Measurements from ENCODE around the gene WIF1. TPM values are rescaled to one million over a fixed set of nuclear protein-coding genes. Genes with fewer than 3 reads are reported as not detected.

WIF1 gene
- total and polyA plus RNA-seq, 2 of the 4 experiments (the other 2 are of a cell fraction): not detected

DNA sequence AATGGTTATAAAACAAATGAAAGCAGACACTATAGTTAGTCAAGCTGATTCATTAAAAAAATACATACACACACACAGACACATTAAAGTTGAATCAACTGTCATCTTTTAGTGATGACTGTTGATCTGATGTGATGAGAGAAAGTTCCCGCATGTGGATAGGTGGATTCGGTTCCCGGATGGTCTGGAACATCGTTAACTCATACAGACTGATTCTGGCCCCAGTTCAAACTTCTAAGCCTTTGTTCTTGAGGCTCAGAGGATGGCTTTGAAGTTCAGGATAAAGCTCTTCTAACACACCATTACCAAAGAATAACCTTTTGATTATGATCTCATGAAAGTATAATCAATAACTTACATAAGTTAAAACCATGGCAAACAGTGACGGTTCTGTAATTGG, 27.5 kb downstream of the WIF1 start:
- Histone ChIP-seq H3K79me1 (ENCODE audit: low read depth in 1 of 2, low read length in 2 of 2) (no peaks in the 10 kb centered on the region), H2AFZ (replicated peaks; ENCODE audit: low read length, poor library complexity) (no peak overlapping the region), H3K56ac (ENCODE audit: extremely low read depth, insufficient read depth, low read length) (no peak overlapping the region), H3K14ac (replicated peaks; ENCODE audit: low read depth, low read length) (no peak overlapping the region), H3K27ac (ENCODE audit: insufficient read depth, low read length) (no peak overlapping the region), H3K9ac (ENCODE audit: low read depth, low read length) (no peak overlapping the region), H3K4me3 (ENCODE audit: insufficient read depth, low read depth, low read length) (no peak overlapping the region), H4K91ac (ENCODE audit: insufficient read depth, low read depth, low read length) (no peak overlapping the region), H3K27me3 (ENCODE audit: control insufficient read depth, insufficient read depth, low read length) (peaks cover 15% of the 10 kb centered on the region), H3K23ac (ENCODE audit: low read depth, low read length) (no peak overlapping the region), H3K36me3 (ENCODE audit: control insufficient read depth, insufficient read depth, low read length) (no peaks in the 10 kb centered on the region), H2BK15ac (ENCODE audit: low read depth, low read length) (no peak overlapping the region), H3K4me2 (ENCODE audit: low read depth, low read length) (no peak overlapping the region), H2AK5ac (ENCODE audit: low read depth, low read length) (no peak overlapping the region), H3K4me1 (ENCODE audit: control insufficient read depth, insufficient read depth, low read length) (no peaks in the 10 kb centered on the region), H4K8ac (ENCODE audit: low read depth in 2 of 2, low read length in 2 of 2) (no peak overlapping the region), H2AK9ac (replicated peaks; ENCODE audit: low read depth, low read length, poor library complexity) (no peak overlapping the region), H3K18ac (ENCODE audit: low read depth, low read length) (no peak overlapping the region), H2BK20ac (ENCODE audit: low read depth, low read length) (no peak overlapping the region), H3K4ac (ENCODE audit: low read depth, low read length) (no peak overlapping the region), H3K9me3 (ENCODE audit: control insufficient read depth, insufficient read depth, low read length) (no peaks in the 10 kb centered on the region), H4K20me1 (ENCODE audit: insufficient read depth, low read length) (no peaks in the 10 kb centered on the region), H3K9me1 (ENCODE audit: insufficient read depth, low read length) (no peaks in the 10 kb centered on the region), H2BK120ac (ENCODE audit: low read depth, low read length) (no peak overlapping the region), H4K5ac (ENCODE audit: low read depth, low read length) (no peak overlapping the region), H2BK5ac (ENCODE audit: low read depth, low read length, poor library complexity, severe bottlenecking) (no peak overlapping the region)
- no TSS peak for BruUV-seq (replicated peaks)
- intact Hi-C loops (cut with micrococcal nuclease): no loop called here
- POLR2A ChIA-PET (ENCODE audit: unreplicated experiment): no interaction called here
- CTCF ChIA-PET: no interaction called here
- in situ Hi-C loops (cut with MboI; ENCODE audit: low sequenced_read_pairs): no loop called here
- dilution Hi-C loops (cut with HindIII; ENCODE audit: low sequenced_read_pairs, unreplicated experiment): no loop called here
- no peak for DNase-seq
- TF ChIP-seq, protein P1, sequence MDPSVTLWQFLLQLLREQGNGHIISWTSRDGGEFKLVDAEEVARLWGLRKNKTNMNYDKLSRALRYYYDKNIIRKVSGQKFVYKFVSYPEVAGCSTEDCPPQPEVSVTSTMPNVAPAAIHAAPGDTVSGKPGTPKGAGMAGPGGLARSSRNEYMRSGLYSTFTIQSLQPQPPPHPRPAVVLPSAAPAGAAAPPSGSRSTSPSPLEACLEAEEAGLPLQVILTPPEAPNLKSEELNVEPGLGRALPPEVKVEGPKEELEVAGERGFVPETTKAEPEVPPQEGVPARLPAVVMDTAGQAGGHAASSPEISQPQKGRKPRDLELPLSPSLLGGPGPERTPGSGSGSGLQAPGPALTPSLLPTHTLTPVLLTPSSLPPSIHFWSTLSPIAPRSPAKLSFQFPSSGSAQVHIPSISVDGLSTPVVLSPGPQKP (IDR thresholded peaks at IDR 0.05; ENCODE audit: borderline replicate concordance, low read depth, low read length): no peak
- no peak for TF ChIP-seq CHD1 (IDR thresholded peaks at IDR 0.05; ENCODE audit: low read depth, low read length)
- TF ChIP-seq RFX5 (IDR thresholded peaks at IDR 0.05; ENCODE audit: low read depth, low read length): no peak
- TF ChIP-seq RAD21 (IDR thresholded peaks at IDR 0.05; ENCODE audit: low read length): no peak
- TF ChIP-seq SMC3 (IDR thresholded peaks at IDR 0.05; ENCODE audit: low read depth, low read length): no peak
- TF ChIP-seq BHLHE40 (IDR thresholded peaks at IDR 0.05; ENCODE audit: low read depth, low read length): no peak
- TF ChIP-seq FOS (IDR thresholded peaks at IDR 0.05; ENCODE audit: low read depth, low read length): no peak
- TF ChIP-seq POLR2A (IDR thresholded peaks at IDR 0.05; ENCODE audit: low read depth, low read length): no peak
- TF ChIP-seq, protein P2, sequence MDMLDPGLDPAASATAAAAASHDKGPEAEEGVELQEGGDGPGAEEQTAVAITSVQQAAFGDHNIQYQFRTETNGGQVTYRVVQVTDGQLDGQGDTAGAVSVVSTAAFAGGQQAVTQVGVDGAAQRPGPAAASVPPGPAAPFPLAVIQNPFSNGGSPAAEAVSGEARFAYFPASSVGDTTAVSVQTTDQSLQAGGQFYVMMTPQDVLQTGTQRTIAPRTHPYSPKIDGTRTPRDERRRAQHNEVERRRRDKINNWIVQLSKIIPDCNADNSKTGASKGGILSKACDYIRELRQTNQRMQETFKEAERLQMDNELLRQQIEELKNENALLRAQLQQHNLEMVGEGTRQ (IDR thresholded peaks at IDR 0.05; ENCODE audit: low read depth, low read length): no peak
- TF ChIP-seq, protein P3, sequence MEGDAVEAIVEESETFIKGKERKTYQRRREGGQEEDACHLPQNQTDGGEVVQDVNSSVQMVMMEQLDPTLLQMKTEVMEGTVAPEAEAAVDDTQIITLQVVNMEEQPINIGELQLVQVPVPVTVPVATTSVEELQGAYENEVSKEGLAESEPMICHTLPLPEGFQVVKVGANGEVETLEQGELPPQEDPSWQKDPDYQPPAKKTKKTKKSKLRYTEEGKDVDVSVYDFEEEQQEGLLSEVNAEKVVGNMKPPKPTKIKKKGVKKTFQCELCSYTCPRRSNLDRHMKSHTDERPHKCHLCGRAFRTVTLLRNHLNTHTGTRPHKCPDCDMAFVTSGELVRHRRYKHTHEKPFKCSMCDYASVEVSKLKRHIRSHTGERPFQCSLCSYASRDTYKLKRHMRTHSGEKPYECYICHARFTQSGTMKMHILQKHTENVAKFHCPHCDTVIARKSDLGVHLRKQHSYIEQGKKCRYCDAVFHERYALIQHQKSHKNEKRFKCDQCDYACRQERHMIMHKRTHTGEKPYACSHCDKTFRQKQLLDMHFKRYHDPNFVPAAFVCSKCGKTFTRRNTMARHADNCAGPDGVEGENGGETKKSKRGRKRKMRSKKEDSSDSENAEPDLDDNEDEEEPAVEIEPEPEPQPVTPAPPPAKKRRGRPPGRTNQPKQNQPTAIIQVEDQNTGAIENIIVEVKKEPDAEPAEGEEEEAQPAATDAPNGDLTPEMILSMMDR (conservative IDR thresholded peaks at IDR 0.05; ENCODE audit: low read depth, low read length): no peak
- TF ChIP-seq NFE2L2 (IDR thresholded peaks at IDR 0.05; ENCODE audit: low read depth, low read length): no peak
- TF ChIP-seq MAFK (IDR thresholded peaks at IDR 0.05; ENCODE audit: low read depth, low read length): no peak
- ATAC-seq (ENCODE audit: low read depth): no peak
- WGBS, 2 experiments (ENCODE audit: extremely low coverage in 2 of 2, insufficient read length in 1 of 2): no CpG with 5 or more reads among the region's 5 CpGs

All from IMR-90 (cell line).